CD4-positive, alpha-beta T cell treated with Interleukin-17A for 1 hour (primary cell): ENCODE data around the gene GPATCH11.
A peak's percentile ranks its signal among the peaks of the same experiment; 100 is the strongest.

Experiments
- DNase-seq: peaks from one replicate; pipeline ENCODE4 v3.0.0-alpha.2; 2020

The GPATCH11 gene

GRCh38 chr2:37083873-37084794 is at the start of gene GPATCH11, which contains the start of gene HEATR5B:
Gene GPATCH11 (plus strand): TSS chr2:37084518. CDS start chr2:37088382, 3,864 bp downstream.
Gene HEATR5B (minus strand): TSS chr2:37084372. CDS start chr2:37083414, 958 bp downstream.
- peak; percentile 96 for DNase-seq

GRCh38 chr2:37037771-37038170 is 46.5 kb upstream of the GPATCH11 start:
- no peak for DNase-seq

DNA sequence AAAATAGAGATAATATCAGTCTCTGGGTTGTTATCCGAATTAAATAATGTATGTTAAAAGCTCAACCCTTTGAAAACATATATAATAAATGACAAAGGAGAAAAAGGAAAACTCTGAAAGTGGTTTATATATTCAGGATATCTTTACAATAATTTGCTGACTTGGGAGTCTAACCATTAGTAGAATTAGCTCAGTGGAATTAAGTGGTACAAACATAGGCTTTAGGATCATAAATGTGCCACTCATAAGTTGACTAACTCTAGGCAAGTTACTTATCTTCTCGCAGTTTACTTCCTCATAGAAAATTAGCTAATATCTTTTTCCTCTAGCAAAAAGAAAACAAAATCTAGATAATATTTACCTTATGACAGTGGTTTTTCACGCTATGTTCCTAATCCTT is 44.7 kb upstream of the GPATCH11 start:
- DNase-seq = no peak

DNA sequence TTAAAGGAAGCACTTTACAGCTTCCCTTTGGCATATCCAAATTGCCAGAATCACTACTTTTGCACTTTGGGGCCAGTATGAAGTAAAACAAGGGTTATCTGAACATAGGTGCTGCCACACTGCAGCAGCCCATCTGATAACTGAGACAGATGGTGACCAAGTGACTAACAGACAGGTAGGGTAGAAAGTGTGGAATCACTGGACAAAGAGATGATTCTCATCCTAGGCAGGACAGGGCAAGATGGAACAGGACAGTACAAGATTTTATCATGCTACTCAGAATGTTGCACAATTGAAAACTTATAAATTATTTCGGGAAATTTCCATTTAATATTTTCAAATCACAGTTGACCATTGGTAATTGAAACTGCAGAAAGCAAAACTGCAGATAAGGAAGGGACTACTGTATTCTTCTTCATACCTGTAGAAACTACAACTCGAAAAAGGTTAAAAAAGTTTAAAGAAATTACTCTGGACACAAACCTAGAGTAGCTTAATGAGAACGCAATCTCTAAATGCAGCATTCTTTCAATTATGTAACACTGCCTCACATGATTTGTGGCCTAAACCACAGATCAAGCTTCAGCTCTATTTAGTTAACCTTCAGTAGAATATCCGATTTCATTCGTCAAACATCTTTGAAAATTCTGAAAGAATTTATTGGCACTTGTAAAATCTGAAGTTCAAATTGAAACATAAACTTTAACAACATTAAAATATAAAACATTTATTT is 31.6 kb upstream of the GPATCH11 start:
- DNase-seq = no peak

DNA sequence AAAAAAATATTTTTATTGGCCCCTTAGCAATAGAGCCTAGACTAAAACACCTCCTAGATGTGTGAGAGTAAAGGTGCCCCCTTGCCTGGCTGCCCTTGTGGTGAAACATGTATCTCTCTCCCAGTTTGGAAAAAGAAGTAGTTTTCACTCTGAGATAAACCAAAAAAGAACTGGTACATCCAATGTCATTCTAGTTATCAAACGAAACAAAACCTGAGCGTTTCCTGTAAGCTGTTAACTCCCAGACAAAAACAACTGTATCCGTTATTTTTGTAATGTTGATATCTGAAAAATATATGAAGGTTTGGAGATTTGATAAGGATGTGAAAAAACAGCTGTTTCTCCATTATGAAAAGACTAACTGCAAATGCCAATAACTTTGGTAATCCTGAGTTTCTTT is 24.5 kb upstream of the GPATCH11 start:
- no peak for DNase-seq

GRCh38 chr2:37060446-37060845 is 23.9 kb upstream of the GPATCH11 start:
- no peak for DNase-seq

- DNase-seq = no peak
Observed at GRCh38 chr2:37061013-37061711, 23.2 kb upstream of the GPATCH11 start.

GRCh38 chr2:37061776-37062175 is 22.5 kb upstream of the GPATCH11 start:
- no peak for DNase-seq

DNA sequence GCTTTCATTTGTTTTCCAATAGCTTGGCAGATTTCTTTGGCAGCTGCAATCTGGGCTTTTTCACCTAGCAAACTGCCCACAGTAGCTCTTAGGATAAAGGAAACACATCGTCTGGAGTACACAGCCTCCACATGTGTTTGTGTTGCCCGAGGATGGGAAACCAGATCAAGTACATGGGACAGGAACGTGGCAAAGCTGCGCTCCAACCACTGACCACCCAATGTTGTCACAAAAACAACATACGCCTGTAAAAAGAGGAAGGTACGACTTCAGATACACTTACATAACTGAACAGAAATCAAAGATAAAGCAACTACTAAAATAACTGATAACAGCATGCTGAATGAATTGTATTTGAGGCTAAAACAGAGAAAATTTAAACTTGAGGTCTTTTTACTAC is 15.6 kb upstream of the GPATCH11 start:
- DNase-seq = no peak

DNA sequence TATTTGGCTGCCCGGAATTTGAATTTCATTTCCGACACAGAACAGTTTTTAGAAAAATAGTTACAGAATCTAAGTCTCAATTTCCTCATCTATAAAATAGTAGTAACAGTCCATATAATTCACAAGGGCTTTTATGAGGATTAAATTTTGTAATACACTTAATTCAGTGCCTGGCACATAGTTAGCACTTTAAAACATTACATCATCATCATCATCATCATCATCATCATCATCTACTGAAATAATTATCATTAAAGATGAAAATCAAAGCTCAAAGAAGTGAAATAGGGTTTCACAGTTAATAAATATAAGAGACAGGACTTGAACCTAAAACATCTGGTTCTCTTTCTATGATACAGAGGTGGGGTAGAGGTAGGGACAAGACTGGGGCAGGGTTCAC is 13.4 kb upstream of the GPATCH11 start:
- DNase-seq = no peak

- DNase-seq = peak; percentile 12
Observed at GRCh38 chr2:37080266-37080665, 4.1 kb upstream of the GPATCH11 start.

DNA sequence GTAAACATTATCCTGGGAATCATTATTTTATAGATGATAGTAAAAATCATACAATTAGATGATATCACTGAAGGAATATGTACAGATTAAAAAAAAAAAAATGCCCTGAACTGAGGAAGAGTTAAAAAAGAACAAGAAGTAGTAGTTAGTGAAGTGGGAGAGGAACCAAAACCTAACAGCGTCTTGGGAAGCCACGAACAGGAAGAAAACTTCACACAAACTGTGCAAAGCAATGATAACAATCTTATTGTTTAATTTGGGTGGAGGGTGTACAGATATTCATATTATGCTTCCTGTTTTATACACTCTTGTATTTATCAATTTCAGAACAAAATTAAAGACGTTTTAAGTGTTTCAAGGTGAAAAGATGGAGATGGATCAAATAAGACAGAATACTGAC is 3.6 kb upstream of the GPATCH11 start:
- peak; percentile 23 for DNase-seq

- DNase-seq = no peak
Observed at GRCh38 chr2:37084797-37085196, 479 bp downstream of the GPATCH11 start.

GRCh38 chr2:37085731-37086147 is 1.4 kb downstream of the GPATCH11 start:
- DNase-seq = no peak

- no peak for DNase-seq
Observed at GRCh38 chr2:37090019-37090477, 5.7 kb downstream of the GPATCH11 start.

DNA sequence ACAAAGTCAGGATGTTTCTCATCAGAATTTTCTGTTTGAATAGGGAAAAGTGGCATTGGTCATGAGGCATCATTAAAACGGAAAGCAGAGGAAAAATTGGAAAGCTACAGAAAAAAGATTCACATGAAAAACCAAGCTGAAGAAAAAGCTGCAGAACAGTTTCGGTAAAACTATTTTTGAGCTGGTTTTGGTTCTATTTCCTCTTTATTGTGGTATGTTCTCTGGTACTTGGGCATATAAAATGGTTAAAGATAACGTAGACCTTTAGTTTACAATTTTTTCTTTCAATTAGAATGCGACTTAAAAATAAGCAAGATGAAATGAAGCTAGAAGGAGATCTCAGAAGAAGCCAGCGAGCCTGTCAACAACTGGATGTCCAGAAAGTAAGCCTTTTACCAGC is 7.6 kb downstream of the GPATCH11 start:
- DNase-seq = no peak

- DNase-seq = no peak
Observed at GRCh38 chr2:37096568-37096967, 12.2 kb downstream of the GPATCH11 start.

DNA sequence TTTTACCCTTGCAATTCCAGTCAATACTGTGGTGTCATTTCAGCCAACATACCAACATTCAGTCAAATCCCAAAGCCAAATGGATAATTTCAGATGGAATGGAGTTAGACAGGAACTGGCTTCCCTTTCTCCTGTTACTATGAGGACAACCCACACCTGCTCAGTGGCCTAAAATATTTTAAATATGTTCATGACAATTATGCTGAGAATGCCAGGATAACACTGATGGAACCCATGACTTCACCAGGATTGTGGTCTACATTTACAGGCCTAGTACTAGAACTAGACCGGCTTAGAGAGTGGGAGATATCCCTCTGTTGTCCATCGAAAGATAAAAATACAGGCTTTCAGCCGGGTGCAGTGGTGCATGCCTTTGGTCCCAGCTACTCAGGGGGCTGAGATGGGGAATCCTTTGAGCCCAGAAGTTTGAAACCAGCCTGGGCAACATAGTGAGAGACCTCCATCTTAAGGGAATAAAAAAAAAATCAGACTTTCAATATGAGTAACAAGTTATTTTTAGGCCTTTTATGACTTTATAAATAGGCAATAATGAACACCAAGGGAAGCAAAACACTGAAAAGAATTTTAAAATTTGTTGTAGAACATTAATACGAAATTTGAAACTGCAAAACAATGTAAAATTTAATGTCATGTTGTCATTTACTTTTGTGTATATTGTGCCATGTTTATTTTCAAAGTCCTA is 14.2 kb downstream of the GPATCH11 start:
- no peak for DNase-seq

DNA sequence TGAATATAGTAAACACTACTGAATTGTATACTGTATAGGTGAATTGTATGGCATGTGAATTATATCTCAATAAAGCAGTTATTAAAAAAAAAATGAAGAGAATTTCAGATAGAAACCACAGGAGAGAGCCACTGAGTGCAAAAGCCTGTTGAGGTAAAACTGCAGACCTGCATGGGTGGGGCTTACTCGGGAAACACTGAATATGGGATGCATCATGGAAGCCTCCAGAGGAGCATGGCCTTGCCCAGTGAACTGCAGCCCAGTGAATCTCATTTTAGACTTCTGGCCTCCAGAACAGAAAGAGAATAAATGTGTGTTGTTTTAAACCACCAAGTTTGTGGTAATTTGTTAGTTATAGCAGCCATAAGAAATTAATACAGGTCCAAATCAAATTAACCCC is 15.7 kb downstream of the GPATCH11 start:
- DNase-seq = no peak

DNA sequence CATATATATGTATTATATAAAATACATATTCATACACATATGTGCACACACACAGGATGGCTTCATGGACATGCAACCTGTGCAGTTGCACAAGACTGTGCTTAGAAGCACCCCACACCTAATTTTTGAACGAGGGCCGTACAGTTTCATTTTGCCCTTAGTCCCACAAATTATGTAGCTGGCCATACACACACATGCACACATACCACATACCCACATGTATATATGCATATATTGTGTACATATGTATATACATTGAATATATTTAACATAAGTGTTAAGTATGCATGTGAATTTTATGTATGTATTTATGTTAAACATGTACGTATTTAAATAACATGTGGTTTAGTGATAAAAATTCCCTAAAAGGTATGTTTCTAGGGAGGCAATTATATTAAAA is 18.3 kb downstream of the GPATCH11 start:
- DNase-seq = no peak

- DNase-seq = no peak
Observed at GRCh38 chr2:37104178-37104577, 19.9 kb downstream of the GPATCH11 start.

- DNase-seq = no peak
Observed at GRCh38 chr2:37105150-37105549, 20.8 kb downstream of the GPATCH11 start.

- no peak for DNase-seq
Observed at GRCh38 chr2:37109523-37109922, 25.2 kb downstream of the GPATCH11 start.
